ENCODE results near the gene RARB. TPM values are rescaled to one million over a fixed set of nuclear protein-coding genes. Genes with fewer than 3 reads are reported as not detected.

RARB gene
- polyA plus RNA-seq, 1 donor from 2014 or later = 13.2 TPM

DNA sequence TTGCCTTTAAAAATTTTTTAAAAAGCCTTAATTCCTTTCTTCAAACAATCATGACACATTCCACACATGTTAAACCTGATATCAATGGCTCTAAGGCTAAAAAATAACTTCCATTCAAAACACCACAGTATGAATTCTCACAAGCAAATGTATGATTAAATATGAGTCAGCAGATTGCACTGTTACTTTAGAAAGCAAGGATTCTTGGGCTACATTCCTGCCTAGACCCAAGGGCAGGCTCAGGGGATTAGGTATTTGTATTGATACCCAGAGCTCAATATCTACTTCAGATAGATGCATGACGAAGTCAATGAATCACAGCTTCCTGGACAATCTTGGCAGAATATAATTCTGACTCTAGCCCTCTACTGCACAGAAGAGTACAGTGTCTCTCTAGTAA is 65.7 kb downstream of the RARB start:
- H4K20me1 ChIP-seq (ENCODE audit: insufficient read depth) = no peaks in the 10 kb centered on the region
- H3K79me2 ChIP-seq (replicated peaks; ENCODE audit: insufficient read depth, low read length) = no peaks in the 10 kb centered on the region
- no peak overlapping the region for H2AFZ ChIP-seq (ENCODE audit: low read depth, low read length)
- no peak overlapping the region for H3K27ac ChIP-seq (ENCODE audit: low read length)
- no peaks in the 10 kb centered on the region for H3K36me3 ChIP-seq (ENCODE audit: insufficient read depth, low read length)
- H3K27me3 ChIP-seq (ENCODE audit: insufficient read depth, low read depth, low read length) = no peaks in the 10 kb centered on the region
- no peaks in the 10 kb centered on the region for H3K9me3 ChIP-seq (ENCODE audit: low read length)
- no peaks in the 10 kb centered on the region for H3K9me2 ChIP-seq (ENCODE audit: insufficient read depth, low read length)
- no peak overlapping the region for H3K9ac ChIP-seq (ENCODE audit: low read length)
- no peak overlapping the region for H3K4me3 ChIP-seq (ENCODE audit: low read length)
- no peak overlapping the region for H3K4me2 ChIP-seq (ENCODE audit: low read length)
- TF ChIP-seq EP300 (conservative IDR thresholded peaks at IDR 0.05; ENCODE audit: poor library complexity, severe bottlenecking) = no peak
- no peak for TF ChIP-seq EZH2 (IDR thresholded peaks at IDR 0.05; ENCODE audit: borderline replicate concordance, insufficient read depth, low read length, poor library complexity, severe bottlenecking)
- TF ChIP-seq, protein P1, sequence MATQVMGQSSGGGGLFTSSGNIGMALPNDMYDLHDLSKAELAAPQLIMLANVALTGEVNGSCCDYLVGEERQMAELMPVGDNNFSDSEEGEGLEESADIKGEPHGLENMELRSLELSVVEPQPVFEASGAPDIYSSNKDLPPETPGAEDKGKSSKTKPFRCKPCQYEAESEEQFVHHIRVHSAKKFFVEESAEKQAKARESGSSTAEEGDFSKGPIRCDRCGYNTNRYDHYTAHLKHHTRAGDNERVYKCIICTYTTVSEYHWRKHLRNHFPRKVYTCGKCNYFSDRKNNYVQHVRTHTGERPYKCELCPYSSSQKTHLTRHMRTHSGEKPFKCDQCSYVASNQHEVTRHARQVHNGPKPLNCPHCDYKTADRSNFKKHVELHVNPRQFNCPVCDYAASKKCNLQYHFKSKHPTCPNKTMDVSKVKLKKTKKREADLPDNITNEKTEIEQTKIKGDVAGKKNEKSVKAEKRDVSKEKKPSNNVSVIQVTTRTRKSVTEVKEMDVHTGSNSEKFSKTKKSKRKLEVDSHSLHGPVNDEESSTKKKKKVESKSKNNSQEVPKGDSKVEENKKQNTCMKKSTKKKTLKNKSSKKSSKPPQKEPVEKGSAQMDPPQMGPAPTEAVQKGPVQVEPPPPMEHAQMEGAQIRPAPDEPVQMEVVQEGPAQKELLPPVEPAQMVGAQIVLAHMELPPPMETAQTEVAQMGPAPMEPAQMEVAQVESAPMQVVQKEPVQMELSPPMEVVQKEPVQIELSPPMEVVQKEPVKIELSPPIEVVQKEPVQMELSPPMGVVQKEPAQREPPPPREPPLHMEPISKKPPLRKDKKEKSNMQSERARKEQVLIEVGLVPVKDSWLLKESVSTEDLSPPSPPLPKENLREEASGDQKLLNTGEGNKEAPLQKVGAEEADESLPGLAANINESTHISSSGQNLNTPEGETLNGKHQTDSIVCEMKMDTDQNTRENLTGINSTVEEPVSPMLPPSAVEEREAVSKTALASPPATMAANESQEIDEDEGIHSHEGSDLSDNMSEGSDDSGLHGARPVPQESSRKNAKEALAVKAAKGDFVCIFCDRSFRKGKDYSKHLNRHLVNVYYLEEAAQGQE (IDR thresholded peaks at IDR 0.05; ENCODE audit: borderline replicate concordance) = no peak
- no peak for TF ChIP-seq POLR2AphosphoS5 (IDR thresholded peaks at IDR 0.05)
- TF ChIP-seq MXI1 (conservative IDR thresholded peaks at IDR 0.05; ENCODE audit: poor library complexity, severe bottlenecking) = no peak
- TF ChIP-seq RAD21 (conservative IDR thresholded peaks at IDR 0.05) = no peak
- no peak for TF ChIP-seq TAF1 (IDR thresholded peaks at IDR 0.05; ENCODE audit: low read depth)
- no peak for TF ChIP-seq SMC3 (conservative IDR thresholded peaks at IDR 0.05; ENCODE audit: poor library complexity)
- TF ChIP-seq, protein P2, sequence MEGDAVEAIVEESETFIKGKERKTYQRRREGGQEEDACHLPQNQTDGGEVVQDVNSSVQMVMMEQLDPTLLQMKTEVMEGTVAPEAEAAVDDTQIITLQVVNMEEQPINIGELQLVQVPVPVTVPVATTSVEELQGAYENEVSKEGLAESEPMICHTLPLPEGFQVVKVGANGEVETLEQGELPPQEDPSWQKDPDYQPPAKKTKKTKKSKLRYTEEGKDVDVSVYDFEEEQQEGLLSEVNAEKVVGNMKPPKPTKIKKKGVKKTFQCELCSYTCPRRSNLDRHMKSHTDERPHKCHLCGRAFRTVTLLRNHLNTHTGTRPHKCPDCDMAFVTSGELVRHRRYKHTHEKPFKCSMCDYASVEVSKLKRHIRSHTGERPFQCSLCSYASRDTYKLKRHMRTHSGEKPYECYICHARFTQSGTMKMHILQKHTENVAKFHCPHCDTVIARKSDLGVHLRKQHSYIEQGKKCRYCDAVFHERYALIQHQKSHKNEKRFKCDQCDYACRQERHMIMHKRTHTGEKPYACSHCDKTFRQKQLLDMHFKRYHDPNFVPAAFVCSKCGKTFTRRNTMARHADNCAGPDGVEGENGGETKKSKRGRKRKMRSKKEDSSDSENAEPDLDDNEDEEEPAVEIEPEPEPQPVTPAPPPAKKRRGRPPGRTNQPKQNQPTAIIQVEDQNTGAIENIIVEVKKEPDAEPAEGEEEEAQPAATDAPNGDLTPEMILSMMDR (IDR thresholded peaks at IDR 0.05; ENCODE audit: poor library complexity, severe bottlenecking) = no peak
- H3F3A ChIP-seq (ENCODE audit: insufficient read depth, low read length, poor library complexity, severe bottlenecking) = no peaks in the 10 kb centered on the region

DNA sequence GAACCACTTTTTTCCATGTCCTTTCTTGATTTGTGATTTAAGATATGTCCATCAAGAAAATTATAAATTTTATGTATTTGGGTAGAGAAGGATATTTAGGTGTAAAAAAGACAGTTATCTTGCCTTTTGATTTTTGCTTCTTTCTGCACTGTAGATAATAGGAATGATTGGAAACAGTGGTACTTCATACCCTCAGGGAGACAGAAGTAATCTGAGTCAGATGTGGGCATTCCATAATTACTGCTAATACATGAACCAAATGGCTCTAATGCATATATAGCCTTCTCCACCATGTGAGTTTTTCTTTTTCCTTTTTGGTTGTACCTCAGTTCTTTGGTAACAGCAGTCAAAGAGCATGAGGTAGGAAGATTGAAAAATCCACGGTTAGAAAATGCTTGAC is 67.2 kb downstream of the RARB start:
- H3K9me3 ChIP-seq (ENCODE audit: low read length) = no peaks in the 10 kb centered on the region
- no peaks in the 10 kb centered on the region for H3K36me3 ChIP-seq (ENCODE audit: insufficient read depth, low read length)
- H3K27me3 ChIP-seq (ENCODE audit: insufficient read depth, low read depth, low read length) = no peaks in the 10 kb centered on the region
- H3F3A ChIP-seq (ENCODE audit: insufficient read depth, low read length, poor library complexity, severe bottlenecking) = no peaks in the 10 kb centered on the region
- H3K9me2 ChIP-seq (ENCODE audit: insufficient read depth, low read length) = no peaks in the 10 kb centered on the region
- H2AFZ ChIP-seq (ENCODE audit: low read depth, low read length) = no peak overlapping the region
- no peak overlapping the region for H3K4me3 ChIP-seq (ENCODE audit: low read length)
- no peak overlapping the region for H3K9ac ChIP-seq (ENCODE audit: low read length)
- no peak overlapping the region for H3K27ac ChIP-seq (ENCODE audit: low read length)
- H4K20me1 ChIP-seq (ENCODE audit: insufficient read depth) = no peaks in the 10 kb centered on the region
- TF ChIP-seq TAF1 (IDR thresholded peaks at IDR 0.05; ENCODE audit: low read depth) (no peak), MXI1 (conservative IDR thresholded peaks at IDR 0.05; ENCODE audit: poor library complexity, severe bottlenecking) (no peak)
- TF ChIP-seq, protein P1 (IDR thresholded peaks at IDR 0.05; ENCODE audit: borderline replicate concordance) = no peak
- TF ChIP-seq, protein P2 (IDR thresholded peaks at IDR 0.05; ENCODE audit: poor library complexity, severe bottlenecking) = no peak
- no peaks in the 10 kb centered on the region for H3K79me2 ChIP-seq (replicated peaks; ENCODE audit: insufficient read depth, low read length)
- H3K4me2 ChIP-seq (ENCODE audit: low read length) = no peak overlapping the region

All from neural cell (in vitro differentiated cells).